Adipose tissue (tissue), 3 donors: Measurements from ENCODE around the gene MPIG6B. TPM values are rescaled to one million over a fixed set of nuclear protein-coding genes. Genes with fewer than 3 reads are reported as not detected.
A peak's percentile ranks its signal among the peaks of the same experiment; 100 is the strongest.
"Not testable (repeated sequence)": the region's sequence is repeated elsewhere in the genome, so short reads cannot be mapped to it uniquely, and the experiment has no call there.

Source experiments
- H3K27ac ChIP-seq: one replicate; pipeline ENCODE4 v1.5.1; 2013; ENCODE audit warnings: low read depth, low read length
- WGBS, 3 donors: extraction: QIAGEN DNeasy Blood & Tissue Kit; methylation state at CpG; one replicate each; pipeline ENCODE4 v1.1.7; 2013; 5-methylcytosine and 5-hydroxymethylcytosine counted together
- polyA plus RNA-seq, 3 donors: library from polyadenylated mRNA; stranded (reverse); fragments of 200-250 nt; gene quantifications; one replicate each; pipeline ENCODE4 v1.2.3, GENCODE V29; 2013
- donor health status: healthy with polysubstance abuse.
- donor health status: Bipolar disorder and iron deficiency.
- donor health status: healthy.

MPIG6B gene
- polyA plus RNA-seq, 3 donors: 0.06 to 0.22 TPM; not detected in 1

DNA sequence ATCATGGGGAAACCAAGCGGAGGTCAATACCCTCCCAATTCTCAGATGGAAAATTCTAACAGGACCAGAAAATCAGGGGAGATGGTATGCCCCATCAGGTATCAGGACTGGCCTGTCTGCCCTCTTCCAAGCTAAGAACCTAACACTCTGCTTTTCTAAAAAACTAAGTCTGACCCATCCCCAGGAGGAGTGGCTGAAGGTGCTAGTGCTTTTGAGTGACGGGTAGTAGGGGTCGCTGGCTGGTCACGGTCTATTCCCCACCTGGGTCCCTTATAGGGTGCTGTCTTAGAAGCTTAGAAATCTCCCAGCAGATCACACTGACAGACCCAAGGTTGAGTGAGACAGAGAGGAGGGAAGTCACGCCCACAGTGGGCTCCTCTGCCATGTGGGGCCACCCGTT, 29.6 kb upstream of the MPIG6B start:
- H3K27ac ChIP-seq: no peak overlapping the region
- 89 to 90% (median 89%) methylated on average over 6 of the region's 6 CpGs for WGBS, 3 donors

DNA sequence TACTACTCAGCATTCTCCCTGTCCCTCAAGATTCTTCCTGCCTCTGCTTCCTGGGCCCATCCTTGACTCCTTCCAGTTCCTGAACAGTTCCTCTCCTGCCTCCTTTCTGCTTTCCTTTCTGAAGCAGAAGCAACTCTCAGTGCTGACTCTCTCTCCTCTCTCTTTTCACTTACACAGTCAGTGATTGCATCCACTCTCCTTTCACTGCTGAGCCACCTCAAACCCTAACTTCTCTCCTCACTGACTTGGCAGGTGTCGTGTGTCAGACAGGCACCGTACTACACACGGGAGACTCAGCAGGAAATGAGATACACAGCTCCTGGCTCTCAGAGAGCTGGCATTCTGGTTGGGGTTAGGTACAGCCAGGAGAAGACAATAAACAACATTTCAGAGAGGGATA, 25.6 kb upstream of the MPIG6B start:
- 39 to 61% (median 42%) methylated on average over 3 of the region's 3 CpGs for WGBS, 3 donors

DNA sequence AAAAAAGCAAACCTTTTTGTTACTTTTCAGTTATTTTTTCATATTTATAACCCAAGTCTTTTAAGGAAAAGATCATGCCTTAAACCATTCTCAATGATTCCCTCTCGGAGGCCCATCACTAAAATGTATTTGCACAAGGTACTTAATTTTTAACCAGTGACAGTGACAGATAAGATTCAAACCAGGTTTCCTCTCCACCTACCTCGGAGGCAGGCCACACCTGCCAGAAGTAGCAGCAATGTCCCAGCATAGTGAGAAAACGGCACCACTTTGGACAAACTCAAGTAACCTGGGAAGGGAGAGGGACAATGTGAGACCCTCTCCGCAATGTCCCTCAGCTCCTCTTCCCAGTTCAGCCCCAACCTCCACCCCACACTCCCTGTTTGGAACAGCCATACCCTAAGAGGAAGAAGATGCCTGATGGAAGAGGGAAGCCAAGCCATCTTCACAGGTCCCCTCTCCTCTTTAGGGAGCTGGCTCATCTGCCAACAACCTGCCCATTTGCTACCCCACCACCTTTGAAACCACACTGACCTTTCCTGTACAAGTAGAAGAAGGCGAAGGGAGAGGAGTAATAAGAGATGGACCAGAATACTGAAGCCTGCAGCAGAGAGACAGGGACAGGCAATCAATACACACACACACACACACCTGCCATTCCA, 22.3 kb upstream of the MPIG6B start:
- H3K27ac ChIP-seq: no peak overlapping the region
- WGBS, 3 donors: 60 to 87% (median 84%) methylated on average over 5 of the region's 5 CpGs

More for the DNA sequence above, 25.6 kb upstream of the MPIG6B start:
- H3K27ac ChIP-seq: no peak overlapping the region

DNA sequence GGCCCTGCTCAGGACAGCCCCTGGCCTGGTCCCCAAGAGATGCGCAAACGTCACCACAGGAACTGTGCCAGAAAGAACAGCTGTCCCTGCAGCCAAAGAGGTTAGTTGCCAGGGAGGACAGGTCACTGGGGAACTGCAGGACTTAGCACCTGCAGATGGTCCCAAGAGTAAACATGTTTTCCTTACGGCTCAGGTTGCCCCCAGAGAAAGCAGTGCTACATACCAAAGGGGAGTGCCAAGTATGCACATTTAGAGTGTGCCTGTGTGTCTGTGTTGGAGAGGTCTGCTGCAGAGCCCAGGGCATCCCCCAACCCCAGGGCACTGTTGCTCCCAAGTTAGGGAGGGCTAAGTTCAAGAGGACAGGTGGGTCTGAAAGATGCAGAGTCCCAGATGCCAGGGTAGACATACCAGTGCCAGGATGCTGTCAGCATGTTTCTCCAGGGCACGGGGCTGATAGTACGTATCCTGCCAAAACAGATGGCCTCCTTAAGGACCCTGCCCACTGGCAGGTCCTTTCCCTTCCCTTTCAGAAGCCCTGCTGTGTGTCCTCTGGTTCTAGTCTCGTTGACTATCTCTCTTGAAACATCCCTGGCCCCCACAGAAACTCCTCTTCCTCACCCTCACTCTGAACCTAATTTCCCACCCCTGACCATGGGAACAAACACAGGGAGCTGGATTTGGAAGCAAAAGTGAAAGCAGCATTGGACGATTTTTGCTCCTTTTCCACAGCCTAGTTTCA, 21.3 kb upstream of the MPIG6B start:
- 27 to 33% (median 30%) methylated on average over 7 of the region's 7 CpGs for WGBS, 3 donors
- H3K27ac ChIP-seq: no peak overlapping the region

DNA sequence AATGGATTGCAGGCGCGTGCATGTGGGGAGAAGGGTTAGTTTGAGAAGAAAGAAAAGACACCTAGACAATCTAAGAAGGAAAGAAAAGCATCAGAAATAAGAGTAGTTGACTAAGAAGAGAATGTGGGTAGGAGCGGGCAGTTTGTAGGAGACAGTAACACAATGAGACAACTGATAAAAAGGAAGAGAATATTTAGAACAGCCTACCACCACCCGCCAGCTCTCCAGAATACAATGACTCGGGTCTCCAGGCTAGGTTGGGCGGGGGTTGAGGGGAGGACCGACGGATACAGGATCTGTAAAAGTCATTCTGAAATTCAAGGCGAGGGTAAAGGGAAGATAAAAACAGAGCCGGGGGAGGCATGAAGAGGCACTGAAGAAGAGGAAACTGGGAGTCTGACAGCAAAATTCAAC, 20.8 kb upstream of the MPIG6B start:
- 0 to 3% (median 1%) methylated on average over 10 of the region's 10 CpGs for WGBS, 3 donors
- H3K27ac ChIP-seq: peak overlapping the region; percentile 93

DNA sequence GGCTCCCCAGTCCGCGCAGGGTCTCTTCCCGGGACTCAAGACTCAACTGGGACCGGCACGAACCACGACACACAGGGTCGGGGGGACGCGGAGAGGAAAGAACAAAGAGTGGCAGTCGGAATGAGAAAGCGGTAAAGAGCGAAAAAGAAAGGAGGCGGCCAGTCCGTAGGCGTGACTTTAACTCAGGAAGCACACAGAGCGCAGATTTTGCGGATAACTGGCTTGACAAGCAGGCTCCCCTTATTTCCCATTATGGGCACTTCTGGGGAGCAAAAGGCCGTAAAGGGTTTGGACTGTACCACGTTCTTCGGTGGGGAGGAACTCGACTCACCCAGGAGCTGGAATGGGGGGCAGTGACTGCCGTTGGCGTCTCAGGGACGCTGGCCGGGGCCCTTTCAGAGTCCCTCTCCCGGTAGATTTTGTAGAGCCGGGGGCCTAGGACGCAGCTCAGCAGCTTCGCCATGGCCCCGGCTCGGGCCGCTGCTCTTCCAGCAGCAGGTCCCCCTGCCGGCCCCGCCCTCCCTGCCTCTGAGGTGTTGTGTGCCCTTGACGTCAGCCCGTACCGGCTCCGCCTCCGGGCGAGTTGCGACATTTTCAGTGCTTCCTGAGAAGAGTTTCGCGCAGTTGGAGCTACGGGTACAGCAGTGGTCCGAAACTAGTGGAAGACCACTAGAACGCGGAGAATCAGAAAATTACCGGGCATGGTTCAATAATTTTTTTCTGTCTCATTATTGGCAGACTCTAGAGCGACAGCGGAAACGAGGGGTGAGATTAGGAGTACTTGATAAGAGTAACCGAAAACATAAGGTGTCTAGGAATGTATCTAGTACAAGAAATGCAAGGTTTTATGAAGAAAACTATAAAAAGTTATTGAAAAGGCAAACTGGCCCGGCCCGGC, 20.1 kb upstream of the MPIG6B start, which contains the start of gene ABHD16A:
Gene ABHD16A, minus strand, starts transcription at position 506 of the 898 bp plus-strand sequence. Its CDS starts 43 bp downstream, at position 463.
- H3K27ac ChIP-seq: peak within 1 kb of the TSS; percentile 93

DNA sequence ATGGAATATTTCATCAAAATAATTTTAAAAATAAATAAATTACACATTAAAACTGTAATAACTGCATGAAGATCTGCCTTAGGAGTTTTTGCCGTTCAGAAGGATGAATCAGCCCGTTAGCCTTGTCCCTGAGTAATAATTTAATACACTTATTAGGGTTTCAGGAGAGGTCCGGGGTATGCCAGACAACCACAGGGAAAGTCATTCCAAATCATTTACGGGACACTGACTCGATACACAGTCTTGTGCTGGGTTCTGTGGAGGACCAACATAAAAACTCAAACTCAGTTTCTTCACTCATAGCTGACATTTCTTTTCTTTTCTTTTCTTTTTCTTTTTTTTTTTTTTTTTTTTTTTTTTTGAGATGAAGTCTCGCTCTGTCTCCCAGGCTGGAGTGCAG, 17.2 kb upstream of the MPIG6B start:
- WGBS, 3 donors: 89 to 92% (median 90%) methylated on average over 5 to 6 of the region's 6 CpGs
- H3K27ac ChIP-seq: no peak overlapping the region

More for the DNA sequence above, 20.1 kb upstream of the MPIG6B start, which contains the start of gene ABHD16A:
- 1 to 2% (median 1%) methylated on average over 54 of the region's 54 CpGs for WGBS, 3 donors

DNA sequence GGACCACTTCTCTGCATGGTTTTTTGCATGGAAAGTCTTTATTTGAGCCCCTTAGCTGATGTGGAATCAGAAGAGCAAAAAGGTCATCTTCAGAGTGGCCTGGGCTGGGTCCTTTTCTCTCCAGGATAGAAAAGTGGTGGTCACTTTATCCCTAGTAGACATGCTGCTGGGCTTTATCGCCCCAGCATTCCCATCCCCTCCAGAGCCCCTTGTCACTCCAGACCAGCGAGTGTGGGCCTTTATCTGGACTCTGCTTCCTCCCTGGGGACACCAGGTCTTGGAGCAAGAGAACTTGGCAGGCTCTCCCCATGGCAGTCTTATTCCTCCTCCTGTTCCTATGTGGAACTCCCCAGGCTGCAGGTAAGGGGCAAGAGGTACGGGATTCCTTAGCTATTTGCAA, 16.6 kb upstream of the MPIG6B start, which contains the start of gene LY6G6F:
Gene LY6G6F, plus strand, starts transcription at position 268 of the 400 bp plus-strand sequence. Its CDS starts 41 bp downstream, at position 309.
- H3K27ac ChIP-seq: no peak within 1 kb of the TSS
- WGBS, 3 donors: 50 to 60% (median 55%) methylated on average over 3 of the region's 3 CpGs

DNA sequence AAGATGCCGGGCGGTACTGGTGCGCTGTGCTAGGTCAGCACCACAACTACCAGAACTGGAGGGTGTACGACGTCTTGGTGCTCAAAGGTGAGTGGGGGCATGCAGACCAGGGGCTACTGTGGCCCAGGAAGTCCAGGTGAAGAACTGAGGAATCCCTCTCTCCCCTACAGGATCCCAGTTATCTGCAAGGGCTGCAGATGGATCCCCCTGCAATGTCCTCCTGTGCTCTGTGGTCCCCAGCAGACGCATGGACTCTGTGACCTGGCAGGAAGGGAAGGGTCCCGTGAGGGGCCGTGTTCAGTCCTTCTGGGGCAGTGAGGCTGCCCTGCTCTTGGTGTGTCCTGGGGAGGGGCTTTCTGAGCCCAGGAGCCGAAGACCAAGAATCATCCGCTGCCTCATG, 15.5 kb upstream of the MPIG6B start:
- 76 to 86% (median 85%) methylated on average over 10 of the region's 10 CpGs for WGBS, 3 donors
- no peak overlapping the region for H3K27ac ChIP-seq

DNA sequence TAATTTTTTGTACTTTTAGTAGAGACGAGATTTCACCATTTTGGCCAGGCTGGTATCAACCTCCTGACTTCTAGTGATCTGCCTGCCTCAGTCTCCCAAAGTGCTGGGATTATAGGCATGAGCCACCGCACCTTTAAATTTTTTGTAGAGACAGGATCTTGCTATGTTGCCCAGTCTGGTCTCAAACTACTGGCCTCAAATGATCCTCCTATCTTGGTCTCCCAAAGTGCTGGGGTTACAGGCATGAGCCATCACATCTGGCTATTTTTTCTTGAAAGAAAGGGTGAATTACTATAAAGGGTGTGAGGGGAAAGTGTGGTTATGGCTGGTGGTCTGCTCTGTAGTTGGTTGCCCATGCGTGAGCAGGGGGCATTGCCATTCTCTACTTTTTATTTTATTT, 14.9 kb upstream of the MPIG6B start:
- H3K27ac ChIP-seq: no peak overlapping the region
- WGBS, 3 donors: 89 to 98% (median 97%) methylated on average over 3 of the region's 3 CpGs

DNA sequence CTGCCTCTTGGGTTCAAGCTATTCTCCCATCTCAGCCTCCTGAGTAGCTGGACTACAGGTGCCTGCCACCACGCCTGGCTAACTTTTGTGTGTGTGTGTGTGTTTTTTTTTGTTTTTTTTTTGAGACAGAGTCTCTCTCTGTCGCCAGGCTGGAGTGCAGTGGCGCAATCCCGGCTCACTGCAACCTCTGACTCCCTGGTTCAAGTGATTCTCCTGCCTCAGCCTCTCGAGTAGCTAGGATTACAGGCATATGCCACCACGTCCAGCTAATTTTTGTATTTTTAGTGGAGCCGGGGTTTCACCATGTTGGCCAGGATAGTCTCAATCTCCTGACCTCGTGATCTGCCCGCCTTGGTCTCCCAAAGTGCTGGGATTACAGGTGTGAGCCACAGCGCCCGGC, 14.0 kb upstream of the MPIG6B start:
- 85 to 90% (median 89%) methylated on average over 11 of the region's 11 CpGs for WGBS, 3 donors
- not testable (repeated sequence) for H3K27ac ChIP-seq

DNA sequence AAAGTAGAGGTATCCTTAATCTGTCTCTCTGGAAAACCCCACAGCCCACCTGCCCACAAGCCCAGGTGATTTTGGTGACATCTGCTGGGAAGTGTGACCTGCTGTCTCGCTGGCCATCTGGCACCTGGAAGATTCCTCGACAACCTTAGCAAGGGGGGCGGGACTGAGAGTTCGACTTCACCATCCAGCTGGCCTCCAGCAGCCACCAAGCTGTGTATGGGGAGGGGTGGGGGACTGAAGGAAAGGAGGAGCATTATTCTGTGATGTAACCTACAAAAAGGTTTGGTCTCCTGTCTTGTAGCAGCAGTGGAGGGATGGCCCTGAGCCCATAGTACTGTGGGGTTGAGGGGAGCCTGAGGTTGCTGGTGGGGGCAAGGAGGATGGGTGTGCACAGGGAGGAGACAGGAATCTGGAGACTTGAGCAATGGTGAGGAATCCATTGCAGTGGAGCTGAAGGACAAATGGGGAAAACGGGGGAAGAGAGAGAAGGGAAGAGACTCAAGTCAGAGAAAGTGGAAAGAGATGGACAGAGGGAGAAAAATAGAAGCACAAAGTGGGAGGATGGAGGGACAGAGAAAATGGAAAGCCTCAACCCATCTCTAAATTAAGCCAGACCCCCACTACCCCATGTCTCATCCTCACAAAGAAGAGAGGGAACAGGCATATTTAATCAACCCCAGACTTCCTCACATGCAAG, 12.5 kb upstream of the MPIG6B start:
- no peak overlapping the region for H3K27ac ChIP-seq
- 47 to 66% (median 66%) methylated on average over 5 of the region's 5 CpGs for WGBS, 3 donors

DNA sequence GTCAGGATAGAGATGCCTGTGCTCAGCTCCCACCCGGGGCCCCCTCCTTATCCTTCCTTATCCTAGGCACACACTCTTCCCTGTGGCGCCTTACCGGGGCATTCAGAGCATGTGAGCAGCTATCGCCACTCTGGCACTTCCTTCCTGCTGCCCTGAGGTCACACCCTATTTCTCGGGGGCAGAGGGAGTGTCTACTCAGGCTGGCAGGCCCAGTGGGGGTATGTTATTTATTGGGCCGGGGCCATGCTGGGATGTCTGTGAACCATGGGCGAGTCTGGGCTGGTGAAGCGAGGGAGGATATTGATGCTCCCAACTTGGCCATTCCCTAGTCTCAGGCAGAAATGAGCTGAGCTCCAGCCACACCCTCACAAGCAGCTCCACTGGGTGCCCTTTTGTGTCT, 11.9 kb upstream of the MPIG6B start:
- WGBS, 3 donors: 40 to 62% (median 43%) methylated on average over 8 of the region's 8 CpGs
- H3K27ac ChIP-seq: no peak overlapping the region

DNA sequence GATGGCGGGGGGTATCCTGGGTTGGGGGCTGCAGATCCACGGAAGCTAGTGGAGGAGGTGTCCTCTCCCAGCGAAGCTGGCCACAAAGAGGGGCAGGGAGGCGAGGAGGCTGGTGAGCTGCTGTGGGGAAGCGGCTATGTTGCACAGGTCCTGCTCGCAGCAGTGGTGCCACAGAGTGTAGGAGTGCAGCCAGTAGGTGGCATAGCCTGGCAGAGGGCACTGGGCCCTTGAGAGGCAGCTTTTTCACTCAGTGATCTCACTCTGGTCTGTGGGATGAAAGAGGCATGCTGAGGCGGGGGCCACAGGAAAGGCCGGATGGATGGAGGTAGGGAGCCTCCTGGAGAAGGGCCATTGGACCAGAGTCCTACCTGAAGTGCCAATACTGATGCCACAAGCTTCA, 10.9 kb upstream of the MPIG6B start:
- 76 to 80% (median 77%) methylated on average over 6 to 8 of the region's 8 CpGs for WGBS, 3 donors
- H3K27ac ChIP-seq: no peak overlapping the region

DNA sequence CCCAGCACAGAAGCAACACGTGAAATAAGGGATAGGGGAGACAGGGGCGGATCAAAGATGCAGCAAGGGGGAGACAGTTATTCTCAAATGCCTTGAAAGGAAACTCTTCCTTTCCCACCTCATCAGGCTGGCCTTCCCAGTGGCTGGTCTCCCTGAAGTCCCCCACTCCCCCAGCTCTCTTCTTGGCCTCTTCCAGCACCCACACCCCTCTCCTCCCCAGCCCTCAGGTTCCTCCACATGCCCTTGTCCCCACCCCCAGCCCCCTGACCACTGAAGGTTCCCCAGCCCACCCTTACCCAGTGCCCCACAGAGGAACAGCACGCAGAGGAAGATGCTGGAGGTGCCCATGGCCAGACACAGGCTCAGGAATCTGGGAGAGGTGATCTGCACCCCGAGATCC, 9.7 kb upstream of the MPIG6B start:
- 66 to 78% (median 76%) methylated on average over 4 of the region's 4 CpGs for WGBS, 3 donors

DNA sequence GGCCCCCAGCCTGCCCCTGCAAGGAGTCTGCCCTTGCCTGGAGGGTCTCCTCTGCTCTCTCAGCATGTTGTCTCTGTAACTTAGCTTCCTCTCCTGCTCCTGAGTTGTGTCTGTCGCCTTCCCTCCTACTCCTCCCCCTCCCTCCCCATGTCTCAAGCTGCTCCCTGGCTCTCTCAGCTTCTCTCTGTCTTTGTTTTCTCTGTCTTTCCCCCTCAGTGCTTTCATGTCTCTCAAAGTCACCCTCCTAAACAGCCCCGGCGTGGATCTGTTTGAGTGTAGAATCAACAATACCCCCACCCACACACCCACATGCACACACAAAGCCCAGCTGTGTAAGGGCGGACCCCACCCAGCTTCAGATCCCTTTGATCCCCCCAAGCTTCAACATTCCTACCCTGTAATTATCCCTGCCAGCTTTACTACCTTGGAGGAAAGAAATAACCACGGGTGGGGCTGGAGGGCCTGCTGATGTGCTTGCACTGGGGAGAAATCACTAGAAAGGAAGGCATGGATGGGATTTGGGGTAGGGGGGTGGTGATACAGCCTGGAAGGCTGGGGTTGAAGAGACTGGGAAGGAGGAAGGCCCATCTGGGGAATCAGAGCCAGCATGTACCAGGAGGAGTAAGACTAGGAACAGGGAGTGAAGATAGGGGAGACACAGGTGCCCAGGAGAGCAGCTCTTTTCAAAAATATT, 9.0 kb upstream of the MPIG6B start:
- H3K27ac ChIP-seq: no peak overlapping the region
- 53 to 55% (median 54%) methylated on average over 5 of the region's 5 CpGs for WGBS, 3 donors

More for the DNA sequence above, 9.7 kb upstream of the MPIG6B start:
- no peak overlapping the region for H3K27ac ChIP-seq
